ENCODE measurements around the gene ASS1.

DNA sequence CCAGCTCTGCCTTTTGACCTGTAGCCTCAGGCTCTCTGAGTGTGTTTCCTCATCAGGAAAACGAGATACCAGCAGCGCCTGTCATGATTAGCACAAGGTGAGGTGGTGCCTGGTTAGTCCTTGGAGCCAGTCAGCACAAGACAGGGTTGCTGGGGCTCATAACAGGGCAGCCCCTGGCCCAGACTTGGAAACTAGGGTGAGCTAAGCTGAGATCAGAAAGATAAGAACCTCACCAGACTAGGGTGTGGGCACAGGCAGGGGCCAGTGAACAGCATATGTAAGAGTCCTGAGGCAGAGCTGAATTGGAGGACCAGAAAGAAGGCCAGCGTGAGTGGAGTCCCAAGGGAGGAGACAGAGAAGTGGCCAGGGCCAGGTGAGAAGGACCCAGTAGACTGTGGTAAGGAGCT is 91.9 kb downstream of the ASS1 start:
- TF ChIP-seq CTCF (IDR thresholded peaks at IDR 0.05) (no peak), POLR2A (IDR thresholded peaks at IDR 0.05) (no peak)

Measured in Peyer's patch (tissue), 4 donors.